ENCODE results near the gene MYO5C. TPM values are rescaled to one million over a fixed set of nuclear protein-coding genes. Genes with fewer than 3 reads are reported as not detected.

The MYO5C gene
- total and polyA plus RNA-seq, 10 of the 15 experiments (the other 5 are each of a cell fraction or from before 2014, with no cell fraction given): 0.29 to 1.3 (median 0.75) TPM

DNA sequence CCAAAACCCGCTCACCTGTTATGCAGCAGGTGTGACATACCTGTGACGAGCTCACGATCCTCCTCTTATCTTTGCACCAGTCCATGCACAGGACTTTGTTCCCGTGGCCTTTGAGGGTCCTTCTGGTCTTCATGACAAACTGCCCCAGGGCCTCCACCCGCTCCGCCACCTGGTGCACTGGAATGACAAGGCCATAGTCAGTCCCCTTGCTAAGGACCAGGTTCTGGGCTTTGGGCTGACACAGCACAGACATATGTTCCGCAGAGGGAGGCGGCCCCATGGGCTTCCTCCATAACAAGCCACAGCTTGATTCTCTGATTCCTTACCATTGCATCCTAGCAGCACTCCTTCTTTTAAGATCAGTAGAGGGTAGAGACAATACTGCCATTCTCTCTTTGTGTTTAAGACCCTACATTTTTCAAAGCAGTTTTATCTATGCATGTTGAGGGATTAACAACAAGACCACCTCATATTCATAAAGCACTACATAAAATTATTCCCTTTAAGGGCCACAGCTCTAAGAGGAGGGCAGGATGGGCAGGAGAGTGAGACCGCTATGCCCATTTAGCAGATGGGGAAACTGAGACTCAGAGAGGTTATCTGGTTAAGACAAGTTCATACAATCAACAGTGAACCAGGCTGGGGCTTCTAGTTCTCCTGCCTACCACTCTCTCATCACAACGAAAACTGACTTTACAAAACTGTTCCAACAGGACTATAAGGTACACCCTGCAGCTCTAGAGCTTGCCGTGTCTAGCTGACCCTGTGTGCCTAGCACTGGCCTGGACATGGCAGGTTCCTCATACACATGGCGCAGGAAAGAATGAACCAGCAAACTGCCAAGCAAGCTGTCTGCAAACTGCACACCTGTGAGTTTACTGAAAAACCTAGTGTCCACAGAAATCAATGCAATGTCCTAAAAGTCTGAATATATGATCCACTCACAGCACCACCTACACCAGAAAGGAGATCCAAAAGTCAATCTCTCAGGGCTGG lies 141.4 kb downstream of the MYO5C start:
- no peak for ATAC-seq
- in situ Hi-C loops (cut with MboI): no loop called here
- H3K27ac ChIP-seq (ENCODE audit: control insufficient read depth, insufficient read depth): no peak overlapping the region
- CTCF ChIA-PET: interaction anchor here (0.6 to 2.5 kb wide), 8 partner anchors 10 to 265 kb away, joined by 3 to 9 read pairs (median 4); no protein-coding TSS in a partner anchor
- WGBS (ENCODE audit: insufficient coverage, insufficient replicate concordance, low lambda C conversion rate, missing lambda C conversion rate): 95% methylated on average over 12 of the region's 12 CpGs
- no peak overlapping the region for H3K4me2 ChIP-seq (ENCODE audit: control insufficient read depth, insufficient read depth)
- no peak overlapping the region for H2AFZ ChIP-seq (ENCODE audit: control insufficient read depth, low read depth, low read length)
- TF ChIP-seq ZBED1 (IDR thresholded peaks at IDR 0.05; ENCODE audit: borderline replicate concordance) (no peak), POLR2A (IDR thresholded peaks at IDR 0.05; ENCODE audit: low read depth, low read length) (no peak), ZNF622 (IDR thresholded peaks at IDR 0.05) (no peak), SREBF2 (IDR thresholded peaks at IDR 0.05; ENCODE audit: low read length) (no peak), RB1 (IDR thresholded peaks at IDR 0.05; ENCODE audit: borderline replicate concordance) (no peak), BCL3 (IDR thresholded peaks at IDR 0.05; ENCODE audit: borderline replicate concordance, insufficient read depth, low read depth, low read length, poor library complexity, severe bottlenecking) (no peak)
- no peak overlapping the region for H3K9ac ChIP-seq (ENCODE audit: control insufficient read depth, insufficient read depth, low read length)
- no peaks in the 10 kb centered on the region for H4K20me1 ChIP-seq (ENCODE audit: control insufficient read depth, insufficient read depth)
- POLR2A ChIA-PET: interaction anchor here (1.0 kb wide), 1 partner anchor 173 kb away, joined by 4 read pairs; no protein-coding TSS in a partner anchor
- H3K9me3 ChIP-seq (replicated peaks; ENCODE audit: control insufficient read depth, insufficient read depth, low read length): no peaks in the 10 kb centered on the region
- SMC1A ChIA-PET (ENCODE audit: uncharacterized antibody, unreplicated experiment): interaction anchor here (1.1 to 2.2 kb wide), 4 partner anchors 11 to 71 kb away, joined by 3 to 6 read pairs (median 3); no protein-coding TSS in a partner anchor
- intact Hi-C loops (cut with micrococcal nuclease; ENCODE audit: unreplicated experiment): no loop called here
- H3K79me2 ChIP-seq (ENCODE audit: control insufficient read depth, insufficient read depth, low read length): no peaks in the 10 kb centered on the region
- no peaks in the 10 kb centered on the region; the same call in 1 of the 2 replicates for H3K4me1 ChIP-seq (ENCODE audit: control insufficient read depth, insufficient read depth, low read length)
- FAIRE-seq: peak; percentile 13
- H3K4me3 ChIP-seq: no peak overlapping the region
- no TSS peak for BruUV-seq (replicated peaks)
- no peak for DNase-seq (ENCODE audit: low read depth, low spot score)
- peaks cover 0 to 7% of the 10 kb centered on the region in 2 experiments; a peak in 2 of 4 replicates for H3K36me3 ChIP-seq (ENCODE audit: control insufficient read depth in 2 of 2, insufficient read depth in 2 of 2, low read length in 1 of 2)
- RAD21 ChIA-PET (ENCODE audit: unreplicated experiment): interaction anchor here (0.5 to 1.2 kb wide), 3 partner anchors 17 to 76 kb away, joined by 3 to 4 read pairs (median 3); no protein-coding TSS in a partner anchor
- H3K27me3 ChIP-seq (replicated peaks in 1 of 2; ENCODE audit: control insufficient read depth in 2 of 2, insufficient read depth in 2 of 2, low read length in 1 of 2): no peaks in the 10 kb centered on the region

All from GM12878 (cell line).